Esophagus (tissue), 2 donors: ENCODE measurements around the gene CD52. TPM values are rescaled to one million over a fixed set of nuclear protein-coding genes. Genes with fewer than 3 reads are reported as not detected.

ENCODE experiments used
- H3K27ac ChIP-seq, 2 donors: one replicate each; pipeline ENCODE4 v1.5.1; 2013; ENCODE audit warnings: low read depth in 2 of 2, mild to moderate bottlenecking in 2 of 2, inconsistent platforms in 1 of 2, low read length in 1 of 2, moderate library complexity in 1 of 2
- H3K27me3 ChIP-seq, 2 donors: one replicate each; pipeline ENCODE4 v1.6.1; 2013; ENCODE audit warnings: low read length in 2 of 2, control low read depth in 1 of 2, mild to moderate bottlenecking in 1 of 2; ENCODE audit not compliant: insufficient read depth in 2 of 2, control insufficient read depth in 1 of 2
- H3K36me3 ChIP-seq, 2 donors: one replicate each; pipeline ENCODE4 v1.6.1; 2013; ENCODE audit warnings: low read length in 1 of 2; ENCODE audit not compliant: control insufficient read depth in 2 of 2, insufficient read depth in 2 of 2
- H3K4me1 ChIP-seq, 2 donors: one replicate each; pipeline ENCODE4 v1.6.1; 2013; ENCODE audit warnings: low read length in 1 of 2; ENCODE audit not compliant: control insufficient read depth in 2 of 2, insufficient read depth in 2 of 2
- H3K4me3 ChIP-seq, 2 donors: one replicate each; pipeline ENCODE4 v1.5.1; 2013; ENCODE audit warnings: low read length in 2 of 2, mild to moderate bottlenecking in 2 of 2, low read depth in 1 of 2, moderate library complexity in 1 of 2
- H3K9me3 ChIP-seq, 2 donors: one replicate each; pipeline ENCODE4 v1.6.1; 2013; ENCODE audit warnings: mild to moderate bottlenecking in 2 of 2, low read depth in 1 of 2, low read length in 1 of 2, moderate library complexity in 1 of 2; ENCODE audit not compliant: control insufficient read depth in 2 of 2, insufficient read depth in 1 of 2
- WGBS, 2 donors: extraction: QIAGEN DNeasy Blood & Tissue Kit; methylation state at CpG; one replicate each; pipeline ENCODE4 v1.1.7; 2013; 5-methylcytosine and 5-hydroxymethylcytosine counted together
- polyA plus RNA-seq, 2 donors: library from polyadenylated mRNA; stranded (reverse); fragments of 200-250 nt; gene quantifications; one replicate each; pipeline ENCODE4 v1.2.3, GENCODE V29; 2013
- donor health status: healthy with polysubstance abuse.
- donor health status: Bipolar disorder and iron deficiency.

The CD52 gene
- polyA plus RNA-seq, 2 donors = 17.0 to 20.6 TPM

DNA sequence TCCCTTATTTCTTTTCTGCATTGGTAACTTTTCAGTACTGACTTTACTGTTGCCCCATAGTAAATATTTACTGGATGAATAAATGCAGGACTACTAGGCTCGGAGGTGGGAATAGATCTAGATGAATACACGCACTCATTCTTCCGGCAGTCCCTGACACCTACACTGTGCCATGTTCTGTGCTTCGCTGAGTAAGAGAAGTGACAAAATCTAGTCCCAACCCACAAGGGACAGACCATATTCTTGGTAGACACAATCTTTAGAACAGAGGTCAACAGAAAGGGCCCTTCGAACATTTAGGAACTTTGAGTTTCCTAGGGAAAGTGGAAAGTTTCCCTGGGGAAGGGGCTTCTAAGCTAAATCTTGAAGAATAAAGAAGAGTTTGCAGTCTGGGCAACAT lies 3.3 kb upstream of the CD52 start:
- WGBS, 2 donors = 87% methylated on average over 5 of the region's 5 CpGs
- H3K4me3 ChIP-seq = no peak overlapping the region

DNA sequence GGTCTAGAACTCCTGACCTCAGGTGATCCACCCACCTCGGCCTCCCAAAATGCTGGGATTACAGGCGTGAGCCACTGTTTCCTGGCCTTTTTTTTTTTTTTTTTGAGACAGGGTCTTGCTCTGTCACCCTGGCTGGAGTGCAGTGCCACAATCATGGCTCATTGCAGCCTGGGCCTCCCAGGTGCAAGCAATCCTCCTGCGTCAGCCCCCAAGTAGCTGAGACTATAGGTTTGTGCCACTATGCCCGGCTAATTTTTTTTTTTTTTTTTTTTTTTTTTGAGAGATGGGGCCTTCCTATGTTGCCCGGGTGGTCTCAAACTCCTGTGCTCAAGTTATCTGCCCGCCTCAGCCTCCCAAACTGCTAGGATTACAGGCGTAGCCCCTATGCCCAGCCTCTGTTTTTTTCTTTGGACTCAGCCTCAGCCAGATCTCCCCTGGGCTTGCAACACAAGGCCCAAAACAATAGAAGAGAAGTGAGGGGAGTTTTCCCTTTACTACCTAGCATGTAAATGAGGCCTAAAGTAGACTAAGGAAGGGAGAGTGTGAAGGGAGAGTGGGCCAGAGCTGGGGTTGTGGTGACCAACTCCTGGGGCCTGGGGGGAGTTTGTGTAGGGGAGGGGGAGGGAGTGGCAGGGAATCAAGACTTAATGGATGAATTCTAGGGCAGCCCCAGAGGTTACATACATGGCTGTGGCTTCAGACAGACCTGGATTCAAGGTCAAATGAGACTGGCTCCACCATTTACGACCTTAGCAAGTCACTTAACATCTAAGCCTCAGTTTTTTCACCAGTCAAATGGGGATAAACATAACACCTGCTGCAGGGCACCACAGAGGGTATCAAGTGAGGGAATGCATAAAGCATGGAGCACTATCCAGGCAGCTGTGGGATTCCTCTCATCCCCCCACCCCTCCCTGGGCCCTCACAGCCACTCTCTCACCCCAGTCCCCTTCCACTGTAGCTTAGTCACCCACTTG lies 1.6 kb upstream of the CD52 start:
- Histone ChIP-seq H3K4me1 (peaks cover 0 to 4% of the 10 kb centered on the region in 2 donors), H3K36me3 (peaks cover 0 to 13% of the 10 kb centered on the region in 2 donors), H3K27ac (no peak overlapping the region), H3K4me3 (no peak overlapping the region), H3K9me3 (no peaks in the 10 kb centered on the region), H3K27me3 (no peaks in the 10 kb centered on the region)
- WGBS, 2 donors = 86 to 88% methylated on average over 7 to 8 of the region's 8 CpGs

More for the DNA sequence above, 3.3 kb upstream of the CD52 start:
- H3K27ac ChIP-seq = no peak overlapping the region
- H3K9me3 ChIP-seq = no peaks in the 10 kb centered on the region
- peaks cover 0 to 2% of the 10 kb centered on the region in 2 donors for H3K36me3 ChIP-seq
- H3K4me1 ChIP-seq = peaks cover 0 to 4% of the 10 kb centered on the region in 2 donors
- H3K27me3 ChIP-seq = no peaks in the 10 kb centered on the region

DNA sequence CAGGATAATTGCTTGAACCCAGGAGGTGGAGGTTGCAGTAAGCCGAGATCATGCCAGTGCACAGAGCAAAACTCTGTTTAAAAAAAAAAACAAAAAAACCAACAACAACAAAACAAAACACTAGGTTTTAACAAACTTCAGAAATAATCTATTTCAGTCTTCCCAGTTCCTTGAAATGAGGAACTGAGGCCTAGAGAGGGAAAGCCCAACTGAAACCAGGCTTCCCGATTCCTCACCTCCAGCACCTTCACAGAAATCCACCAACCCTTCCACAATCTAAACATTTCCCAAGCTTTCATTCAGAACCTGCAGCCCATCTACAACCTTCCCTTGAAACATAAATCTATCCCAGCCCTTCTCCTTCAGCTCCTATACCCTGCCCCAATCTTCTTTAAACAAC lies 612 bp upstream of the CD52 start:
- H3K36me3 ChIP-seq = peaks cover 0 to 15% of the 10 kb centered on the region in 2 donors
- H3K4me1 ChIP-seq = peaks cover 0 to 6% of the 10 kb centered on the region in 2 donors
- H3K27me3 ChIP-seq = no peaks in the 10 kb centered on the region
- H3K4me3 ChIP-seq = no peak overlapping the region
- WGBS, 2 donors = 82 to 84% methylated on average over 2 of the region's 2 CpGs
- no peak overlapping the region for H3K27ac ChIP-seq
- H3K9me3 ChIP-seq = no peaks in the 10 kb centered on the region

DNA sequence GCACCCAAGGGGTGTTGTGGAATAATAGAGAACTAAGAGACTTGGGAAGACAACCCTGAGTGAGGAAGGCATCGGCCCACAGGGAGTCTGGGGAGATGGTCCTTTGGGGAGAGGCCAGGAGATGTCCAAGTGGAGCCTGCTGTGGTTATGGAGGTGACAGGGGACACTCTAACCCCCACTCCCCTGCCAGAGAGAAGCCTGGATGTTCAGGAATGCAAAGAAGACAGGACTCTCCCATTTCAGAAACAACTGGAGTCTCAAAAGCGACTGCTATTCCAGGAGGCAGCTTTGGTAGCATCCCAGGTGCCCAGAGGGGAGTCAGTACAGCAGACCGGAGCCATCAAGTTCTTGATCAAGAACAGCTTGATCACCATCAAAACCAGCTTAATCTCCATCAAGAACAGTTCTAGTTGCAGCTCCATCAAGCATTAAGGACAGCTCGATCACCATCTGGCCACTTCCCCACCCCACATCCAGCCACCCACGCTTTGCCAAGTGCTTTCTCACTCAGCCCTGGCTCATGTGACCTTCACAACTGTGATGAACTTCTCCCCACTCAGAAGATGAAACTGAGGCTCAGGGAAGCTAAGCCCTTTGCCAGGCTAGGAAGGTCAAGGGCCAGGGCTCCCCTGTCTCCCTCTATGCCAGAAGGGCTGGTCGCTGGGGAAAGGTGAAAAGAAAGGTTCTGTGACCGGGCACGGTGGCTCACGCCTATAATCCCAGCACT lies 743 bp downstream of the CD52 start:
- peaks cover 0 to 6% of the 10 kb centered on the region in 2 donors for H3K4me1 ChIP-seq
- 66 to 71% methylated on average over 9 of the region's 9 CpGs for WGBS, 2 donors
- H3K27ac ChIP-seq = peak overlapping the region; percentile 1 to 23
- peaks cover 0 to 18% of the 10 kb centered on the region in 2 donors for H3K36me3 ChIP-seq
- no peaks in the 10 kb centered on the region for H3K9me3 ChIP-seq
- H3K27me3 ChIP-seq = no peaks in the 10 kb centered on the region
- peak overlapping the region; percentile 4 to 39 for H3K4me3 ChIP-seq

DNA sequence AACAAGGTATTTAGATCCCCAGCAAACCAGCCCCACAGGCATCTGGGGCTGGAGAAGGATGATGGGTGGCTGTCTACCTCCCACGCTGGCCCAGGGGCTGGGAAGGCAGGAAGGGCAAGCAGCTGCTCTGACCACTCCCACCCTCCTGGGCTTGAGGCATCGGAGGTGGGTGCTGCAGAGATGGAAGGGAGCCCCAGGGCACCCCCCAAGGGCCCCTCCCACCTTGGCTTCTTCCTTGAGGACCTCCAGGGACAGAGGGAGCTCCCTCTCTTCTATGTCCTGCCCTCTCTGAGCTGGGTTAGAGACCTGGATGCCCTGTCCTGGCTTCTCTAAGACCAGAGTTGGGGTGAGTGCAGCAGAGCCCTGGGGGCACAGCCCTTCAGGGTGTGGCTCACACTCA lies 3.1 kb downstream of the CD52 start:
- peaks cover 0 to 32% of the 10 kb centered on the region in 2 donors for H3K36me3 ChIP-seq

DNA sequence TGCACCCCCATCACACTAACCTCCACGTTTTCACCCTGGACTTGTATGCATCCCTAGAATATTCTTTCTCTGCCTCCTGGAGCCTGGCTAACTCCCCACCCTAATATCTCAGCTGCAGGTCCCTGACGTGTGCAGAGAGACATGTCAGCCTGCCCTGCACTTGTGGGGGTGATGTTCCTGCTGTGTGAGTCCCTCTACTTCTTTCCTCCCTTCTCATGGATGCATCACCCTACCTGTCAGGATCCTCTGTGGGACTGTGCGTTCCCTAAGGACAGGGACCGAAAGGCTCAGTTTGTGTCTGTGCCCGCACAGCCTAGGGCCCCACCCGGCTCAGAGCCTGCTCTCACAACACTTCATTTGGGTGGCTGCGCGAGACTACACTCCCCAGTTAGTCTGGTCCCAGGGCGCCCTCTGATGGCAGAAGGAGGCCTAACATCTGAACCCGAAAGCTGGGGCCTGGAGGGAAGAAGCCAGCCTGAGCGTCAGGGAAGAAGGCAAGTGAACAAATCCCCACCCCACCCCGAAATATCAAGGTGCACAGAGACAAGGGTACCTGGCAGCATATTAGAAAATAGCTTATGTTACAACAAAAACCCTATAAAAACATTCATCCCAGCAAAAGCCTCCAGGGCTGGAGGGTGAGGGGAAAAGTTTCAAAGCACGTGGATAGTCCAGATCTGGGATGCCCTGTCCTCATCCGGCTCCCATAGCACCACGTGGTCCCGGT lies 3.7 kb downstream of the CD52 start:
- no peaks in the 10 kb centered on the region for H3K9me3 ChIP-seq

More for the DNA sequence above, 3.1 kb downstream of the CD52 start:
- 55 to 60% methylated on average over 2 of the region's 2 CpGs for WGBS, 2 donors
- H3K4me1 ChIP-seq = peaks cover 0 to 2% of the 10 kb centered on the region in 2 donors
- no peaks in the 10 kb centered on the region for H3K9me3 ChIP-seq
- no peak overlapping the region for H3K27ac ChIP-seq
- H3K27me3 ChIP-seq = no peaks in the 10 kb centered on the region
- H3K4me3 ChIP-seq = no peak overlapping the region

DNA sequence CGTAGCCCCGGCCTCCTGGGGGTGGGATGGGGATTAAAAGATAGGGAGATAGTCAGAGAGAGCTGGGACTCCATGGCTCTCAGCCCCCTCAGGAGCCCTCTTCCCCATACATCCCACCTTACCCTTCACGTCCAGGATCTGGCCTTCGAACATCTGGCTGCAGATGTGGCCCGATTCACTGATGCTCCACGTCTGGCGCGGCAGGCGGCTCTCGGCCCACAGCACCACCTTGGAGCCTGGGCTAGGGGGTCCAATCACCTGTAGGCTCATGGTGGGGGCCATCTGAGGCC lies 4.2 kb downstream of the CD52 start:
- Histone ChIP-seq H3K9me3 (no peaks in the 10 kb centered on the region), H3K27me3 (no peaks in the 10 kb centered on the region), H3K36me3 (peaks cover 0 to 32% of the 10 kb centered on the region in 2 donors), H3K4me1 (peaks cover 0 to 2% of the 10 kb centered on the region in 2 donors), H3K27ac (no peak overlapping the region), H3K4me3 (no peak overlapping the region)
- WGBS, 2 donors = 69 to 72% methylated on average over 10 of the region's 10 CpGs

More for the DNA sequence above, 3.7 kb downstream of the CD52 start:
- Histone ChIP-seq H3K36me3 (peaks cover 0 to 32% of the 10 kb centered on the region in 2 donors), H3K4me1 (peaks cover 0 to 2% of the 10 kb centered on the region in 2 donors), H3K27ac (no peak overlapping the region), H3K27me3 (no peaks in the 10 kb centered on the region), H3K4me3 (no peak overlapping the region)
- WGBS, 2 donors = 10 to 12% methylated on average over 16 of the region's 16 CpGs

DNA sequence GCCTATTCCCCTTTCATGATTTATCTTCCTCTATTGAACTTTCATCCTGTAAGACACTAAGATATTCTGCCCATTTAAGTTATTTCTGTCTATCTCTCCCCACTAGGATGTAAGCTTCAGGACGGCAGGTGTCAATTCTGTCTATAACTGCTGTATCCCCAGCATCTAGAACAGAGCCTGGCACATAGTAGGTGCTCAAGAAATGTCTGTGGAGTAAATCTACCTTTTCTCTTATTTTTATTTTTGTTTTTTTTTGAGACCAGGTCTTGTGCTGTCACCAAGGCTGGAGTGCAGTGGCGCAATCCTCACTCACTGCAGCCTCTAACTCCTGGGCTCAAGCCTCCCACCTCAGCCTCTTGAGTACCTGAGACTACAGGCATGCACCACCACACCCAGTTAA lies 5.6 kb downstream of the CD52 start:
- Histone ChIP-seq H3K36me3 (peaks cover 0 to 35% of the 10 kb centered on the region in 2 donors), H3K4me3 (no peak overlapping the region), H3K9me3 (no peaks in the 10 kb centered on the region), H3K27me3 (no peaks in the 10 kb centered on the region), H3K27ac (no peak overlapping the region), H3K4me1 (peaks cover 0 to 5% of the 10 kb centered on the region in 2 donors)
- 88 to 97% methylated on average over 2 of the region's 2 CpGs for WGBS, 2 donors

DNA sequence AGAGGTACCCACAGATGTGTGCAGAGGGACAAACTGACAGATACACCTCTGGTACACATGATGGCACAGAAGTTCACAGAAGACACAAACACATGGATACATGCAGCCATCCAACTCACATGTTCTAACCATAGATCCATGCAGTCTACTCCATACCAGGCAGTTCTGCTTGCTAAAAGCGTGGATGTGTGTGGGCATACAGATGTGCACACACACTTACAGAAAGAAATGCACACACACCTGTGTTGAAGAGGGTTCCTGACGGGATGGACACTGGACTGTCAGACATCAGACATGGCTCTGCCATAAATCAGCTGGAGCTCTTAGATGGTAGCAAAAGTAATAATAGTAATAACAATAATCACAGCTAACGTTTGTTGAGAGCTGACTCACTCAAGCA lies 6.8 kb downstream of the CD52 start:
- Histone ChIP-seq H3K27me3 (no peaks in the 10 kb centered on the region), H3K36me3 (peaks cover 0 to 38% of the 10 kb centered on the region in 2 donors), H3K4me1 (peaks cover 0 to 5% of the 10 kb centered on the region in 2 donors), H3K9me3 (no peaks in the 10 kb centered on the region), H3K27ac (no peak overlapping the region), H3K4me3 (no peak overlapping the region)
- WGBS, 2 donors = 85 to 89% methylated on average over 3 of the region's 3 CpGs
